SU-DHL-6 (cell line): Measurements from ENCODE around the gene FAAP100.

ENCODE experiments used
- H2AFZ ChIP-seq: fragments of 200-600 bp; sonication (generic); 2 replicates; pipeline ENCODE4 v1.6.1; 2014; ENCODE audit warnings: low read depth, mild to moderate bottlenecking, moderate library complexity, mixed read lengths, antibody characterized with exemption, low read length; ENCODE audit not compliant: severe bottlenecking
- H3F3A ChIP-seq: fragments of 200-600 bp; shearing (Covaris generic); 2 replicates; pipeline ENCODE4 v1.6.0; 2016; ENCODE audit warnings: antibody characterized with exemption, mild to moderate bottlenecking; ENCODE audit not compliant: insufficient read depth
- H3K27ac ChIP-seq: fragments of 200-600 bp; sonication (generic); 2 replicates; pipeline ENCODE4 v1.5.1; 2016; ENCODE audit warnings: low read depth, mild to moderate bottlenecking, low read length, moderate library complexity, mixed read lengths
- H3K27me3 ChIP-seq: fragments of 200-600 bp; sonication (generic), shearing (Covaris generic); 2 replicates; pipeline ENCODE4 v1.6.0; 2014; ENCODE audit warnings: mild to moderate bottlenecking, low read length
- H3K36me3 ChIP-seq: fragments of 200-600 bp; sonication (generic); 2 replicates; pipeline ENCODE4 v1.6.1; 2014; ENCODE audit warnings: mild to moderate bottlenecking, low read length, mixed read lengths
- H3K4me2 ChIP-seq: fragments of 300-600, 200-600 bp; shearing (Covaris generic), sonication (generic); 2 replicates; pipeline ENCODE4 v1.6.0; 2014; ENCODE audit warnings: low read length, low read depth, mild to moderate bottlenecking; ENCODE audit not compliant: poor library complexity, severe bottlenecking
- H3K4me3 ChIP-seq: fragments of 200-600 bp; sonication (generic); 2 replicates; pipeline ENCODE4 v1.5.1; 2014; ENCODE audit warnings: antibody characterized with exemption, low read length, mild to moderate bottlenecking, mixed read lengths; ENCODE audit not compliant: insufficient read depth, poor library complexity, severe bottlenecking
- H3K79me2 ChIP-seq: fragments of 200-600 bp; sonication (generic); 2 replicates; pipeline ENCODE4 v1.6.1; 2014; ENCODE audit warnings: mild to moderate bottlenecking, low read length, moderate library complexity; ENCODE audit not compliant: insufficient read depth
- H3K9ac ChIP-seq: fragments of 200-600 bp; sonication (generic); 2 replicates; pipeline ENCODE4 v1.7.0; 2014; ENCODE audit warnings: mild to moderate bottlenecking, low read length
- H3K9me2 ChIP-seq: fragments of 200-600 bp; sonication (generic); replicated peaks from 2 replicates; pipeline ENCODE4 v1.6.1; 2014; ENCODE audit warnings: low read length; ENCODE audit not compliant: insufficient read depth
- H3K9me3 ChIP-seq: fragments of 200-600 bp; sonication (generic); 2 replicates; pipeline ENCODE4 v1.6.1; 2014; ENCODE audit warnings: low read length, mixed read lengths; ENCODE audit not compliant: insufficient read depth
- H4K20me1 ChIP-seq: fragments of 200-600 bp; sonication (generic); 2 replicates; pipeline ENCODE4 v1.6.1; 2014; ENCODE audit warnings: low read depth, mild to moderate bottlenecking, antibody characterized with exemption, low read length, moderate library complexity, mixed read lengths
- CTCF ChIP-seq: fragments of 200-600 bp; sonication (generic); IDR thresholded peaks from one replicate; pipeline ENCODE4 v1.5.1; 2017; ENCODE audit warnings: antibody characterized with exemption, mild to moderate bottlenecking, low read length, moderate library complexity; ENCODE audit not compliant: insufficient read depth, poor library complexity, severe bottlenecking
- EZH2phosphoT487 ChIP-seq: fragments of 200-600 bp; sonication (generic), shearing (Covaris generic); conservative IDR thresholded peaks from 2 replicates; pipeline ENCODE4 v1.6.1; 2018; ENCODE audit warnings: mild to moderate bottlenecking, antibody characterized with exemption, low read length, moderate library complexity, mixed read lengths

FAAP100 gene

GRCh38 chr17:81566461-81567126 is 14.4 kb upstream of the FAAP100 start:
- no peaks in the 10 kb centered on the region for H3K9me2 ChIP-seq
- H3K79me2 ChIP-seq, result no peaks in the 10 kb centered on the region
- H2AFZ ChIP-seq, result no peak overlapping the region
- no peaks in the 10 kb centered on the region for H3F3A ChIP-seq
- H4K20me1 ChIP-seq, result no peaks in the 10 kb centered on the region
- no peak overlapping the region for H3K4me2 ChIP-seq
- no peak overlapping the region for H3K9ac ChIP-seq
- no peaks in the 10 kb centered on the region for H3K27me3 ChIP-seq
- no peak overlapping the region for H3K27ac ChIP-seq
- 0 out of 2 replicates have a peak, but pooled peaks cover 2% of the 10 kb centered on the region for H3K36me3 ChIP-seq
- no peaks in the 10 kb centered on the region for H3K9me3 ChIP-seq
- no peak for TF ChIP-seq EZH2phosphoT487
- no peak for TF ChIP-seq CTCF
- H3K4me3 ChIP-seq, result no peak overlapping the region

GRCh38 chr17:81565231-81565630 is 13.1 kb upstream of the FAAP100 start:
- no peaks in the 10 kb centered on the region for H3F3A ChIP-seq
- no peak overlapping the region for H2AFZ ChIP-seq
- H3K9ac ChIP-seq, result no peak overlapping the region
- H3K9me3 ChIP-seq, result no peaks in the 10 kb centered on the region
- no peaks in the 10 kb centered on the region for H3K9me2 ChIP-seq
- H3K27ac ChIP-seq, result no peak overlapping the region
- TF ChIP-seq EZH2phosphoT487 (no peak), CTCF (no peak)
- H3K4me2 ChIP-seq, result no peak overlapping the region
- H3K4me3 ChIP-seq, result no peak overlapping the region
- H3K27me3 ChIP-seq, result no peaks in the 10 kb centered on the region
- peaks cover 7% of the 10 kb centered on the region; the same call in 1 of the 2 replicates for H3K36me3 ChIP-seq
- H3K79me2 ChIP-seq, result no peaks in the 10 kb centered on the region
- no peaks in the 10 kb centered on the region for H4K20me1 ChIP-seq

- H3K9ac ChIP-seq, result no peak overlapping the region
Observed at GRCh38 chr17:81564778-81565177, 12.6 kb upstream of the FAAP100 start.

More at GRCh38 chr17:81564778-81565177, 12.6 kb upstream of the FAAP100 start:
- H3K79me2 ChIP-seq, result no peaks in the 10 kb centered on the region
- H3F3A ChIP-seq, result no peaks in the 10 kb centered on the region
- H3K4me3 ChIP-seq, result no peak overlapping the region
- TF ChIP-seq CTCF, result no peak
- H4K20me1 ChIP-seq, result no peaks in the 10 kb centered on the region
- H3K36me3 ChIP-seq, result peaks cover 7% of the 10 kb centered on the region; the same call in 1 of the 2 replicates
- no peaks in the 10 kb centered on the region for H3K27me3 ChIP-seq
- no peak overlapping the region for H3K27ac ChIP-seq
- no peak overlapping the region for H3K4me2 ChIP-seq
- no peak overlapping the region for H2AFZ ChIP-seq
- H3K9me2 ChIP-seq, result no peaks in the 10 kb centered on the region
- no peaks in the 10 kb centered on the region for H3K9me3 ChIP-seq
